Midbrain (tissue), 1 donor: ENCODE data around the gene SLC39A6.
A peak's percentile ranks its signal among the peaks of the same experiment; 100 is the strongest.
"Not testable (repeated sequence)": the region's sequence is repeated elsewhere in the genome, so short reads cannot be mapped to it uniquely, and the experiment has no call there.

Experiments used
- DNase-seq: peaks from one replicate; lab custom pipeline; 2025; lab: John Stamatoyannopoulos, UW

The SLC39A6 gene

GRCh38 chr18:36129300-36130038 lies at the start of gene SLC39A6, which contains the start of gene ELP2:
Gene SLC39A6 (minus strand): TSS chr18:36129340. CDS start chr18:36127007, 2,333 bp downstream.
Gene ELP2 (plus strand): TSS chr18:36129899. CDS start chr18:36129934, 35 bp downstream.
- DNase-seq: peak; percentile 94

- no peak for DNase-seq
Measured at GRCh38 chr18:36177913-36178312, 48.8 kb upstream of the SLC39A6 start.

GRCh38 chr18:36176711-36177110 lies 47.6 kb upstream of the SLC39A6 start:
- DNase-seq: no peak

- no peak for DNase-seq
Measured at GRCh38 chr18:36176177-36176584, 47.0 kb upstream of the SLC39A6 start.

GRCh38 chr18:36175481-36175880 lies 46.3 kb upstream of the SLC39A6 start:
- DNase-seq: no peak

- DNase-seq: no peak
Measured at GRCh38 chr18:36169938-36170337, 40.8 kb upstream of the SLC39A6 start.

GRCh38 chr18:36168296-36168695 lies 39.2 kb upstream of the SLC39A6 start:
- DNase-seq: not testable (repeated sequence)

- no peak for DNase-seq
Measured at GRCh38 chr18:36167692-36168218, 38.6 kb upstream of the SLC39A6 start.

- DNase-seq: no peak
Measured at GRCh38 chr18:36162981-36163380, 33.8 kb upstream of the SLC39A6 start.

GRCh38 chr18:36160959-36161371 lies 31.8 kb upstream of the SLC39A6 start:
- no peak for DNase-seq

- DNase-seq: no peak
Measured at GRCh38 chr18:36158266-36158867, 29.2 kb upstream of the SLC39A6 start.

- no peak for DNase-seq
Measured at GRCh38 chr18:36157441-36157840, 28.3 kb upstream of the SLC39A6 start.

GRCh38 chr18:36155851-36156757 lies 27.0 kb upstream of the SLC39A6 start:
- DNase-seq: no peak

- DNase-seq: no peak
Measured at GRCh38 chr18:36153771-36154170, 24.6 kb upstream of the SLC39A6 start.

- no peak for DNase-seq
Measured at GRCh38 chr18:36153203-36153602, 24.1 kb upstream of the SLC39A6 start.

GRCh38 chr18:36152781-36153180 lies 23.6 kb upstream of the SLC39A6 start:
- no peak for DNase-seq

GRCh38 chr18:36149514-36150289 lies 20.6 kb upstream of the SLC39A6 start:
- DNase-seq: no peak

- DNase-seq: no peak
Measured at GRCh38 chr18:36143391-36143790, 14.3 kb upstream of the SLC39A6 start.

- no peak for DNase-seq
Measured at GRCh38 chr18:36142751-36143150, 13.6 kb upstream of the SLC39A6 start.

GRCh38 chr18:36141576-36141975 lies 12.4 kb upstream of the SLC39A6 start:
- no peak for DNase-seq

- DNase-seq: no peak
Measured at GRCh38 chr18:36139245-36139644, 10.1 kb upstream of the SLC39A6 start.
